ENCODE results near the gene STARD7.

The STARD7 gene

GRCh38 chr2:96181529-96181928 is 27.1 kb downstream of the STARD7 start:
- no peaks in the 10 kb centered on the region for H3K4me1 ChIP-seq (ENCODE audit: low read length)
- no peak for DNase-seq
- H3K79me2 ChIP-seq (ENCODE audit: low read length): no peaks in the 10 kb centered on the region
- peaks cover 5% of the 10 kb centered on the region; the same call in 1 of the 2 replicates for H3K36me3 ChIP-seq (replicated peaks; ENCODE audit: insufficient read depth, low read length)
- H3K9ac ChIP-seq (ENCODE audit: low read length): no peak overlapping the region
- H3F3A ChIP-seq (ENCODE audit: insufficient read depth, low read length): no peaks in the 10 kb centered on the region
- H3K27me3 ChIP-seq (replicated peaks; ENCODE audit: insufficient read depth, low read length): no peaks in the 10 kb centered on the region
- no peaks in the 10 kb centered on the region for H3K9me2 ChIP-seq (replicated peaks; ENCODE audit: insufficient read depth, low read length)
- no peaks in the 10 kb centered on the region for H4K20me1 ChIP-seq (ENCODE audit: insufficient read depth, low read length)
- H3K27ac ChIP-seq (ENCODE audit: low read length): no peak overlapping the region
- H3K4me3 ChIP-seq (ENCODE audit: low read length): no peak overlapping the region
- no peaks in the 10 kb centered on the region for H3K9me3 ChIP-seq (replicated peaks; ENCODE audit: insufficient read depth, low read length)
- no peak overlapping the region for H3K4me2 ChIP-seq (ENCODE audit: low read depth, low read length)
- TF ChIP-seq EZH2phosphoT487 (IDR thresholded peaks at IDR 0.05; ENCODE audit: low read length) (no peak), EZH2 (optimal IDR thresholded peaks at IDR 0.05; ENCODE audit: low read depth, low read length) (no peak), CTCF (IDR thresholded peaks at IDR 0.05; ENCODE audit: low read length) (no peak)
- H2AFZ ChIP-seq (ENCODE audit: low read length): no peak overlapping the region

- Histone ChIP-seq H3K36me3 (replicated peaks; ENCODE audit: insufficient read depth, low read length) (no peaks in the 10 kb centered on the region), H3K9me2 (replicated peaks; ENCODE audit: insufficient read depth, low read length) (no peaks in the 10 kb centered on the region), H4K20me1 (ENCODE audit: insufficient read depth, low read length) (no peaks in the 10 kb centered on the region), H3K9me3 (replicated peaks; ENCODE audit: insufficient read depth, low read length) (no peaks in the 10 kb centered on the region), H3K4me2 (ENCODE audit: low read depth, low read length) (no peak overlapping the region), H3K4me3 (ENCODE audit: low read length) (no peak overlapping the region), H3K9ac (ENCODE audit: low read length) (no peak overlapping the region), H3K4me1 (ENCODE audit: low read length) (no peaks in the 10 kb centered on the region), H3K79me2 (ENCODE audit: low read length) (no peaks in the 10 kb centered on the region), H3K27ac (ENCODE audit: low read length) (no peak overlapping the region), H3F3A (ENCODE audit: insufficient read depth, low read length) (no peaks in the 10 kb centered on the region), H3K27me3 (replicated peaks; ENCODE audit: insufficient read depth, low read length) (no peaks in the 10 kb centered on the region), H2AFZ (ENCODE audit: low read length) (no peak overlapping the region)
- TF ChIP-seq EZH2 (optimal IDR thresholded peaks at IDR 0.05; ENCODE audit: low read depth, low read length) (no peak), EZH2phosphoT487 (IDR thresholded peaks at IDR 0.05; ENCODE audit: low read length) (no peak), CTCF (IDR thresholded peaks at IDR 0.05; ENCODE audit: low read length) (no peak)
- no peak for DNase-seq
Measured at GRCh38 chr2:96180521-96180920, 28.1 kb downstream of the STARD7 start.

GRCh38 chr2:96180002-96180401 is 28.6 kb downstream of the STARD7 start:
- no peaks in the 10 kb centered on the region for H3K4me1 ChIP-seq (ENCODE audit: low read length)
- H3K27ac ChIP-seq (ENCODE audit: low read length): no peak overlapping the region
- H3K79me2 ChIP-seq (ENCODE audit: low read length): no peaks in the 10 kb centered on the region
- DNase-seq: no peak
- H3K9me3 ChIP-seq (replicated peaks; ENCODE audit: insufficient read depth, low read length): no peaks in the 10 kb centered on the region
- TF ChIP-seq CTCF (IDR thresholded peaks at IDR 0.05; ENCODE audit: low read length) (no peak), EZH2phosphoT487 (IDR thresholded peaks at IDR 0.05; ENCODE audit: low read length) (no peak), EZH2 (optimal IDR thresholded peaks at IDR 0.05; ENCODE audit: low read depth, low read length) (no peak)
- no peaks in the 10 kb centered on the region for H3K36me3 ChIP-seq (replicated peaks; ENCODE audit: insufficient read depth, low read length)
- H3F3A ChIP-seq (ENCODE audit: insufficient read depth, low read length): no peaks in the 10 kb centered on the region
- no peak overlapping the region for H3K4me2 ChIP-seq (ENCODE audit: low read depth, low read length)
- H3K27me3 ChIP-seq (replicated peaks; ENCODE audit: insufficient read depth, low read length): no peaks in the 10 kb centered on the region
- no peak overlapping the region for H3K4me3 ChIP-seq (ENCODE audit: low read length)
- H2AFZ ChIP-seq (ENCODE audit: low read length): no peak overlapping the region
- H4K20me1 ChIP-seq (ENCODE audit: insufficient read depth, low read length): no peaks in the 10 kb centered on the region
- H3K9me2 ChIP-seq (replicated peaks; ENCODE audit: insufficient read depth, low read length): no peaks in the 10 kb centered on the region
- no peak overlapping the region for H3K9ac ChIP-seq (ENCODE audit: low read length)

Measured in MM.1S (cell line).